Tibial artery (tissue), 4 donors: Measurements from ENCODE around the gene WAC.

Source experiments
- DNase-seq, 2 donors: peaks; one replicate each; pipeline ENCODE4 v3.0.0-alpha.2; 2019
- H3K27ac ChIP-seq, 2 donors: fragments of 200-600 bp; sonication (generic) in 1 of 2; 1 replicate in 1 of 2; 2 replicates in 1 of 2; pipeline ENCODE4 v1.5.1; 2018 to 2019; ENCODE audit warnings: mild to moderate bottlenecking in 1 of 2
- H3K27me3 ChIP-seq, 2 donors: fragments of 200-600 bp; sonication (generic) in 1 of 2; one replicate each; pipeline versions ENCODE4 v1.5.1 to v1.6.0; 2016 to 2019
- H3K36me3 ChIP-seq, 3 donors: fragments of 200-600 bp; sonication (generic) in 2 of 3; one replicate each; pipeline ENCODE4 v1.5.1; 2016 to 2019; ENCODE audit warnings: mild to moderate bottlenecking in 2 of 3
- H3K4me1 ChIP-seq, 4 donors: fragments of 200-600 bp; sonication (generic) in 2 of 4; 1 replicate in 3 of 4; 2 replicates in 1 of 4; pipeline ENCODE4 v1.5.1; 2016 to 2019
- H3K4me3 ChIP-seq, 2 donors: fragments of 200-600 bp; sonication (generic) in 1 of 2; 1 replicate in 1 of 2; 2 replicates in 1 of 2; pipeline ENCODE4 v1.5.1; 2018 to 2019; ENCODE audit warnings: mild to moderate bottlenecking in 2 of 2
- H3K9me3 ChIP-seq, 3 donors: fragments of 200-600 bp; sonication (generic) in 1 of 3; one replicate each; pipeline ENCODE4 v1.5.1; 2016 to 2019
- CTCF ChIP-seq, 2 experiments: fragments of 200-600 bp in 1 of 2; fragments of 450-650 bp in 1 of 2; IDR thresholded peaks; one replicate each; pipeline ENCODE4 v1.5.1; 2017 to 2019; ENCODE audit warnings: antibody characterized with exemption in 2 of 2, mild to moderate bottlenecking in 1 of 2, moderate library complexity in 1 of 2
- intact Hi-C: fragments of 100-400 bp; cut with DNase I; formaldehyde crosslinking; loops from one replicate; pipeline ENCODE4 v1.15.0; 2023; ENCODE audit warnings: low total_unique reads

Gene WAC

GRCh38 chr10:28580825-28581224, 47.9 kb downstream of the WAC start:
- peaks cover 0 to 21% (median 20%) of the 10 kb centered on the region in 3 donors for H3K36me3 ChIP-seq
- H3K4me3 ChIP-seq: no peak overlapping the region
- no peak for TF ChIP-seq CTCF (IDR thresholded peaks at IDR 0.05)
- H3K27ac ChIP-seq: no peak overlapping the region
- no peaks in the 10 kb centered on the region for H3K27me3 ChIP-seq
- H3K4me1 ChIP-seq: peaks cover 0 to 62% (median 20%) of the 10 kb centered on the region in 4 donors
- H3K9me3 ChIP-seq: no peaks in the 10 kb centered on the region
- no peak for DNase-seq
- intact Hi-C loops: no loop called here

GRCh38 chr10:28581916-28582315, 49.0 kb downstream of the WAC start:
- H3K9me3 ChIP-seq: no peaks in the 10 kb centered on the region
- no peak overlapping the region for H3K27ac ChIP-seq
- intact Hi-C loops: no loop called here
- DNase-seq: no peak
- no peaks in the 10 kb centered on the region for H3K27me3 ChIP-seq
- H3K36me3 ChIP-seq: peaks cover 0 to 21% (median 20%) of the 10 kb centered on the region in 3 donors
- H3K4me3 ChIP-seq: no peak overlapping the region
- peaks cover 0 to 58% (median 21%) of the 10 kb centered on the region in 4 donors for H3K4me1 ChIP-seq
- TF ChIP-seq CTCF (IDR thresholded peaks at IDR 0.05): no peak

- Histone ChIP-seq H3K4me1 (peaks cover 0 to 50% (median 28%) of the 10 kb centered on the region in 4 donors), H3K36me3 (peaks cover 5 to 25% (median 24%) of the 10 kb centered on the region in 3 donors), H3K27ac (no peak overlapping the region), H3K9me3 (no peaks in the 10 kb centered on the region), H3K4me3 (no peak overlapping the region), H3K27me3 (no peaks in the 10 kb centered on the region)
- intact Hi-C loops: no loop called here
- TF ChIP-seq CTCF (IDR thresholded peaks at IDR 0.05): no peak
- no peak for DNase-seq
Observed at GRCh38 chr10:28585076-28585475, 52.2 kb downstream of the WAC start.

GRCh38 chr10:28586176-28586575, 53.3 kb downstream of the WAC start:
- Histone ChIP-seq H3K4me3 (no peak overlapping the region), H3K4me1 (peaks cover 0 to 40% (median 26%) of the 10 kb centered on the region in 4 donors), H3K36me3 (peaks cover 16 to 36% (median 34%) of the 10 kb centered on the region in 3 donors), H3K27me3 (no peaks in the 10 kb centered on the region), H3K27ac (no peak overlapping the region), H3K9me3 (no peaks in the 10 kb centered on the region)
- DNase-seq: no peak
- no peak for TF ChIP-seq CTCF (IDR thresholded peaks at IDR 0.05)
- intact Hi-C loops: no loop called here

- Histone ChIP-seq H3K27ac (peak overlapping the region in 1 of 2 donors; percentile 19), H3K4me1 (peaks cover 0 to 31% (median 16%) of the 10 kb centered on the region in 4 donors), H3K4me3 (no peak overlapping the region), H3K27me3 (no peaks in the 10 kb centered on the region), H3K9me3 (no peaks in the 10 kb centered on the region), H3K36me3 (peaks cover 28 to 48% (median 46%) of the 10 kb centered on the region in 3 donors)
- TF ChIP-seq CTCF (IDR thresholded peaks at IDR 0.05): no peak
- DNase-seq: no peak
- intact Hi-C loops: no loop called here
Observed at GRCh38 chr10:28587270-28587969, 54.5 kb downstream of the WAC start.
